ENCODE data around the gene PRR5L. TPM values are rescaled to one million over a fixed set of nuclear protein-coding genes. Genes with fewer than 3 reads are reported as not detected.

PRR5L gene
- polyA plus RNA-seq, 1 donor (not counting 4 experiments of a cell fraction or from before 2014, with no cell fraction given): 20.1 TPM

GRCh38 chr11:36438126-36438525, 142.0 kb downstream of the PRR5L start:
- Histone ChIP-seq H3K9ac (ENCODE audit: control insufficient read depth, extremely low read depth, insufficient read depth, low read length) (no peak overlapping the region), H3K4me1 (ENCODE audit: control insufficient read depth, extremely low read depth, insufficient read depth, low read length) (no peaks in the 10 kb centered on the region), H3K27ac (ENCODE audit: control insufficient read depth, insufficient read depth, low read length) (no peak overlapping the region), H3K9me3 (ENCODE audit: control insufficient read depth, low read depth, low read length) (no peaks in the 10 kb centered on the region), H3K9me1 (ENCODE audit: control insufficient read depth, extremely low read depth, insufficient read depth, low read length) (no peaks in the 10 kb centered on the region), H3K79me2 (ENCODE audit: control insufficient read depth, insufficient read depth, low read length) (no peaks in the 10 kb centered on the region), H4K20me1 (ENCODE audit: control insufficient read depth, extremely low read depth, insufficient read depth, low read length) (no peaks in the 10 kb centered on the region), H3K4me2 (ENCODE audit: control insufficient read depth, extremely low read depth, insufficient read depth, low read depth, low read length) (no peak overlapping the region), H2AFZ (ENCODE audit: control insufficient read depth, low read length) (no peak overlapping the region), H3K27me3 (ENCODE audit: control insufficient read depth, extremely low read depth, insufficient read depth, low read length) (no peaks in the 10 kb centered on the region), H3K36me3 (ENCODE audit: control insufficient read depth in 2 of 2, extremely low read depth in 1 of 2, insufficient read depth in 2 of 2, low read length in 2 of 2) (peaks cover 0 to 31% of the 10 kb centered on the region in 2 experiments), H3K4me3 (ENCODE audit: control insufficient read depth in 2 of 3, extremely low read depth in 1 of 3, insufficient read depth in 2 of 3, low read depth in 1 of 3, low read length in 3 of 3) (no peak overlapping the region)
- DNase-seq (ENCODE audit: low read depth, low spot score) (no peak), FAIRE-seq (no peak)
- dilution Hi-C loops (cut with MboI; ENCODE audit: extremely low pct_ligation_motif_present, low sequenced_read_pairs): no loop called here
- no peak for TF ChIP-seq EZH2 (IDR thresholded peaks at IDR 0.05; ENCODE audit: low read length)
- TF ChIP-seq, protein P1, sequence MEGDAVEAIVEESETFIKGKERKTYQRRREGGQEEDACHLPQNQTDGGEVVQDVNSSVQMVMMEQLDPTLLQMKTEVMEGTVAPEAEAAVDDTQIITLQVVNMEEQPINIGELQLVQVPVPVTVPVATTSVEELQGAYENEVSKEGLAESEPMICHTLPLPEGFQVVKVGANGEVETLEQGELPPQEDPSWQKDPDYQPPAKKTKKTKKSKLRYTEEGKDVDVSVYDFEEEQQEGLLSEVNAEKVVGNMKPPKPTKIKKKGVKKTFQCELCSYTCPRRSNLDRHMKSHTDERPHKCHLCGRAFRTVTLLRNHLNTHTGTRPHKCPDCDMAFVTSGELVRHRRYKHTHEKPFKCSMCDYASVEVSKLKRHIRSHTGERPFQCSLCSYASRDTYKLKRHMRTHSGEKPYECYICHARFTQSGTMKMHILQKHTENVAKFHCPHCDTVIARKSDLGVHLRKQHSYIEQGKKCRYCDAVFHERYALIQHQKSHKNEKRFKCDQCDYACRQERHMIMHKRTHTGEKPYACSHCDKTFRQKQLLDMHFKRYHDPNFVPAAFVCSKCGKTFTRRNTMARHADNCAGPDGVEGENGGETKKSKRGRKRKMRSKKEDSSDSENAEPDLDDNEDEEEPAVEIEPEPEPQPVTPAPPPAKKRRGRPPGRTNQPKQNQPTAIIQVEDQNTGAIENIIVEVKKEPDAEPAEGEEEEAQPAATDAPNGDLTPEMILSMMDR (optimal IDR thresholded peaks at IDR 0.05 in 1 of 3, IDR thresholded peaks at IDR 0.05 in 1 of 3, conservative IDR thresholded peaks at IDR 0.05 in 1 of 3; ENCODE audit: extremely low read depth in 1 of 3, insufficient read depth in 2 of 3, low read length in 3 of 3): no peak

GRCh38 chr11:36441610-36442208, 145.6 kb downstream of the PRR5L start:
- FAIRE-seq: no peak
- Histone ChIP-seq H4K20me1 (ENCODE audit: control insufficient read depth, extremely low read depth, insufficient read depth, low read length) (no peaks in the 10 kb centered on the region), H3K27ac (ENCODE audit: control insufficient read depth, insufficient read depth, low read length) (no peak overlapping the region), H2AFZ (ENCODE audit: control insufficient read depth, low read length) (no peak overlapping the region), H3K4me2 (ENCODE audit: control insufficient read depth, extremely low read depth, insufficient read depth, low read depth, low read length) (no peak overlapping the region), H3K36me3 (ENCODE audit: control insufficient read depth in 2 of 2, extremely low read depth in 1 of 2, insufficient read depth in 2 of 2, low read length in 2 of 2) (peaks cover 5 to 27% of the 10 kb centered on the region in 2 experiments), H3K79me2 (ENCODE audit: control insufficient read depth, insufficient read depth, low read length) (no peaks in the 10 kb centered on the region), H3K4me1 (ENCODE audit: control insufficient read depth, extremely low read depth, insufficient read depth, low read length) (no peaks in the 10 kb centered on the region), H3K9ac (ENCODE audit: control insufficient read depth, extremely low read depth, insufficient read depth, low read length) (no peak overlapping the region), H3K4me3 (ENCODE audit: control insufficient read depth in 2 of 3, extremely low read depth in 1 of 3, insufficient read depth in 2 of 3, low read depth in 1 of 3, low read length in 3 of 3) (no peak overlapping the region), H3K27me3 (ENCODE audit: control insufficient read depth, extremely low read depth, insufficient read depth, low read length) (no peaks in the 10 kb centered on the region), H3K9me3 (ENCODE audit: control insufficient read depth, low read depth, low read length) (no peaks in the 10 kb centered on the region), H3K9me1 (ENCODE audit: control insufficient read depth, extremely low read depth, insufficient read depth, low read length) (no peaks in the 10 kb centered on the region)
- dilution Hi-C loops (cut with MboI; ENCODE audit: extremely low pct_ligation_motif_present, low sequenced_read_pairs): no loop called here
- TF ChIP-seq, protein P1 (optimal IDR thresholded peaks at IDR 0.05 in 1 of 3, IDR thresholded peaks at IDR 0.05 in 1 of 3, conservative IDR thresholded peaks at IDR 0.05 in 1 of 3; ENCODE audit: extremely low read depth in 1 of 3, insufficient read depth in 2 of 3, low read length in 3 of 3): no peak
- TF ChIP-seq EZH2 (IDR thresholded peaks at IDR 0.05; ENCODE audit: low read length): no peak
- no peak for DNase-seq (ENCODE audit: low read depth, low spot score)
